Activated CD8-positive, alpha-beta T cell treated with anti-CD3 and anti-CD28 coated beads for 36 hours (primary cell): ENCODE measurements around the gene OR1N2. TPM values are rescaled to one million over a fixed set of nuclear protein-coding genes. Genes with fewer than 3 reads are reported as not detected.
A peak's percentile ranks its signal among the peaks of the same experiment; 100 is the strongest.
"Not testable (repeated sequence)": the region's sequence is repeated elsewhere in the genome, so short reads cannot be mapped to it uniquely, and the experiment has no call there.

Source experiments
- ATAC-seq: fragments of 200-7000 bp; cut with Tn5 transposase; one replicate; pipeline ENCODE4 v1.10.0; 2021; ENCODE audit warnings: mild to moderate bottlenecking, moderate library complexity
- CTCF ChIA-PET: fragments of 350-600 bp; sonication (Branson Sonifier 250); formaldehyde crosslinking; loops from one replicate; lab custom pipeline; 2021; ENCODE audit warnings: antibody characterized with exemption; lab: Charles Lee
- POLR2A ChIA-PET: fragments of 350-600 bp; sonication (Branson Sonifier 250); formaldehyde crosslinking; loops from one replicate; lab custom pipeline; 2021; ENCODE audit warnings: antibody characterized with exemption; lab: Charles Lee
- DNase-seq: peaks from one replicate; pipeline ENCODE4 v3.0.0-alpha.2; 2020
- H3K27ac Mint-ChIP-seq: one replicate; pipeline ENCODE4 v1.8.0; 2021; ENCODE audit warnings: mild to moderate bottlenecking, mixed read lengths
- H3K27me3 Mint-ChIP-seq: one replicate; pipeline ENCODE4 v1.8.0; 2021; ENCODE audit warnings: mixed read lengths
- H3K36me3 Mint-ChIP-seq: one replicate; pipeline ENCODE4 v1.8.0; 2021; ENCODE audit warnings: low read depth, mixed read lengths
- H3K4me1 Mint-ChIP-seq: one replicate; pipeline ENCODE4 v1.8.0; 2021; ENCODE audit warnings: low read depth, mixed read lengths
- H3K4me3 Mint-ChIP-seq: one replicate; pipeline ENCODE4 v1.8.0; 2021; ENCODE audit warnings: mild to moderate bottlenecking, moderate library complexity, mixed read lengths
- H3K9me3 Mint-ChIP-seq: one replicate; pipeline ENCODE4 v1.8.0; 2021; ENCODE audit warnings: mixed read lengths
- CTCF ChIP-seq: fragments of 200-600 bp; IDR thresholded peaks from one replicate; pipeline ENCODE4 v1.8.0; 2022; ENCODE audit warnings: antibody characterized with exemption, mild to moderate bottlenecking
- intact Hi-C: fragments of 100-400 bp; cut with micrococcal nuclease; formaldehyde crosslinking; loops from one replicate; pipeline ENCODE4 v1.10.0; 2022
- total RNA-seq, 2 experiments: library from RNA; stranded (reverse); gene quantifications; one replicate each; pipeline ENCODE4 v1.2.3, GENCODE V29; 2021

Gene OR1N2
- total RNA-seq, 2 experiments from 2014 or later = not detected

- no peak overlapping the region for H3K27ac Mint-ChIP-seq
- ATAC-seq (no peak), DNase-seq (no peak)
- ChIA-PET CTCF (no interaction called here), POLR2A (no interaction called here)
- peaks cover 13% of the 10 kb centered on the region for H3K27me3 Mint-ChIP-seq
- no peak for TF ChIP-seq CTCF
- intact Hi-C loops = no loop called here
- no peaks in the 10 kb centered on the region for H3K36me3 Mint-ChIP-seq
- H3K4me1 Mint-ChIP-seq = no peaks in the 10 kb centered on the region
- H3K9me3 Mint-ChIP-seq = no peaks in the 10 kb centered on the region
- H3K4me3 Mint-ChIP-seq = no peak overlapping the region
These were observed 33.5 kb upstream of the OR1N2 start for GRCh38 chr9:122519376-122519775.

GRCh38 chr9:122526602-122527001, 26.3 kb upstream of the OR1N2 start:
- H3K36me3 Mint-ChIP-seq = no peaks in the 10 kb centered on the region
- no peak for TF ChIP-seq CTCF
- H3K27ac Mint-ChIP-seq = no peak overlapping the region
- intact Hi-C loops = no loop called here
- ChIA-PET POLR2A (no interaction called here), CTCF (interaction anchor here (0.6 kb wide), 1 partner anchor 192 kb away, joined by 3 read pairs; no protein-coding TSS in a partner anchor)
- peaks cover 14% of the 10 kb centered on the region for H3K27me3 Mint-ChIP-seq
- DNase-seq (peak; percentile 40), ATAC-seq (peak; percentile 81)
- no peaks in the 10 kb centered on the region for H3K9me3 Mint-ChIP-seq
- peaks cover 7% of the 10 kb centered on the region for H3K4me1 Mint-ChIP-seq
- H3K4me3 Mint-ChIP-seq = no peak overlapping the region

GRCh38 chr9:122527193-122527592, 25.7 kb upstream of the OR1N2 start, which contains the start of gene OR1N1:
TSS of gene OR1N1 (minus strand) at chr9:122527293. CDS start at chr9:122527293, 0 bp downstream.
- peaks cover 12% of the 10 kb centered on the region for H3K27me3 Mint-ChIP-seq
- intact Hi-C loops = no loop called here
- CTCF ChIA-PET = interaction anchor here (0.6 kb wide), 1 partner anchor 191 kb away, joined by 3 read pairs; no protein-coding TSS in a partner anchor

GRCh38 chr9:122531157-122531556, 21.8 kb upstream of the OR1N2 start:
- H3K27ac Mint-ChIP-seq, DNase-seq, POLR2A ChIA-PET, H3K36me3 Mint-ChIP-seq, ATAC-seq, intact Hi-C loops, H3K4me1 Mint-ChIP-seq, H3K9me3 Mint-ChIP-seq, H3K4me3 Mint-ChIP-seq, H3K27me3 Mint-ChIP-seq: not testable (repeated sequence)
- CTCF ChIA-PET = interaction anchor here (2.6 kb wide), 1 partner anchor 65 kb away, joined by 7 read pairs; no protein-coding TSS in a partner anchor

More at GRCh38 chr9:122527193-122527592, 25.7 kb upstream of the OR1N2 start, which contains the start of gene OR1N1:
- Mint-ChIP-seq H3K4me1 (peaks cover 7% of the 10 kb centered on the region), H3K9me3 (no peaks in the 10 kb centered on the region), H3K36me3 (no peaks in the 10 kb centered on the region), H3K27ac (no peak within 1 kb of the TSS), H3K4me3 (no peak within 1 kb of the TSS)
- no peak for ATAC-seq
- POLR2A ChIA-PET = no interaction called here
- no peak for TF ChIP-seq CTCF
- DNase-seq = no peak

GRCh38 chr9:122536134-122536533, 16.8 kb upstream of the OR1N2 start:
- Mint-ChIP-seq H3K27ac (no peak overlapping the region), H3K9me3 (peaks cover 6% of the 10 kb centered on the region), H3K27me3 (no peaks in the 10 kb centered on the region), H3K4me3 (no peak overlapping the region), H3K4me1 (no peaks in the 10 kb centered on the region), H3K36me3 (no peaks in the 10 kb centered on the region)
- ATAC-seq (no peak), DNase-seq (no peak)
- ChIA-PET CTCF (no interaction called here), POLR2A (no interaction called here)
- intact Hi-C loops = no loop called here
- TF ChIP-seq CTCF = no peak

- CTCF ChIA-PET, ATAC-seq, H3K27ac Mint-ChIP-seq, intact Hi-C loops, H3K4me1 Mint-ChIP-seq, H3K36me3 Mint-ChIP-seq, H3K27me3 Mint-ChIP-seq, POLR2A ChIA-PET, DNase-seq, H3K9me3 Mint-ChIP-seq, H3K4me3 Mint-ChIP-seq: not testable (repeated sequence)
These were observed 15.8 kb upstream of the OR1N2 start for GRCh38 chr9:122537066-122537465.
